Measurements from ENCODE around the gene RASSF7.

- TF ChIP-seq POLR2A (IDR thresholded peaks at IDR 0.05; ENCODE audit: low read depth, low read length): peak; percentile 69
- TF ChIP-seq POLR2AphosphoS5 (IDR thresholded peaks at IDR 0.05; ENCODE audit: low read depth, low read length): peak; percentile 71
- no peak; the same call in none of the 2 replicates for TF ChIP-seq POU2F2 (IDR thresholded peaks at IDR 0.05; ENCODE audit: low read depth, low read length)
- TF ChIP-seq SPI1 (IDR thresholded peaks at IDR 0.05; ENCODE audit: low read depth, low read length): no peak
- TF ChIP-seq TAF1 (IDR thresholded peaks at IDR 0.05; ENCODE audit: low read depth, low read length): no peak
Measured at GRCh38 chr11:611001-611996, 50.5 kb downstream of the RASSF7 start.

Measured in GM12891 (cell line).